SJCRH30 (cell line): ENCODE results near the gene ATOH1. TPM values are rescaled to one million over a fixed set of nuclear protein-coding genes. Genes with fewer than 3 reads are reported as not detected.

Source experiments
- DNase-seq, 2 experiments: peaks; one replicate each; pipeline ENCODE4 v3.0.0-alpha.2; 2015 to 2020
- H3K27ac ChIP-seq: fragments of 250-450 bp; sonication (Bioruptor Pico); 2 replicates; pipeline ENCODE4 v1.5.1; 2020; ENCODE audit warnings: mild to moderate bottlenecking, moderate library complexity
- H3K27me3 ChIP-seq: fragments of 250-450 bp; sonication (Bioruptor Pico); 2 replicates; pipeline ENCODE4 v1.5.1; 2020; ENCODE audit warnings: mild to moderate bottlenecking, moderate library complexity
- H3K36me3 ChIP-seq: fragments of 250-450 bp; sonication (Bioruptor Pico); 2 replicates; pipeline ENCODE4 v1.5.1; 2020; ENCODE audit warnings: mild to moderate bottlenecking, moderate library complexity
- H3K4me1 ChIP-seq: fragments of 250-450 bp; sonication (Bioruptor Pico); 2 replicates; pipeline ENCODE4 v1.5.1; 2020; ENCODE audit warnings: mild to moderate bottlenecking, moderate library complexity
- H3K4me3 ChIP-seq: fragments of 250-450 bp; sonication (Bioruptor Pico); 2 replicates; pipeline ENCODE4 v1.5.1; 2020; ENCODE audit warnings: mild to moderate bottlenecking, moderate library complexity
- H3K9me3 ChIP-seq: fragments of 250-450 bp; sonication (Bioruptor Pico); replicated peaks from 2 replicates; pipeline ENCODE4 v1.5.1; 2020; ENCODE audit warnings: mild to moderate bottlenecking, moderate library complexity
- total RNA-seq: library from RNA; depleted of rRNA; stranded (reverse); fragments of >200 nt; shearing (Covaris generic); gene quantifications from 2 replicates; pipeline ENCODE4 v1.2.3, GENCODE V29; 2014

ATOH1 gene
- total RNA-seq, 1 experiment from 2014 or later, result not detected

DNA sequence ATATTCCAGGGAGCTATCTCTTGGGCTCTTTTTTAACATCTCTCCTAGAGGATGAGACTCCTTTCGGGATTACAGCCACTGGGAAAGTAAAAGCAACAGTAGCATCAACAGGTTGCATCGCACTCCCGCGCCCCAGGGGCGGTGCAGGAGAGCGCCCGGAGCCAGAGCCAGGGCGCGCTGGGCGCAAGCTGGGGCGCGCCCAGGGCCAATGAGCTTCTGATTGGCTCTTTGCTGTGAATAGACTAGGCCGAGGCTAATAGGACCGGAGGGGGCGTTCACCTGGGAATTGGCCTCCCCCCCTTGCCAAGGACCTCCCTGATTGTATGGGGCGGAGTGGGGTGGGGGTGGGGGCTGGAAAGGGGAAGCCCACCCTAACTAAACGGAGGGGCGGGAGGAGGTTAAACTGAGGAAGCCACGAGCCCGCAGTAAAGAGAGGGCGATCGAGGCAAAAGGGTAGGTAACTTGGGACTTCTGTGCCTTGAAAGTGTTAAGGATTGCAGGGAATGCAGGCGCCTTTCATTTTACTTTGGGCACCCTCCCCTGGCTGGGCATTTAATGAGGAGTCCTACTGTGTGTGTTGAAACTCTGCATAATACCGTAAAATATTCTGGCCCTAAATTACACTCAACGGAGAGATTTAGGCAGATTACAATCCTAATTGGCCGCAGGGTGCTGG is 1.1 kb upstream of the ATOH1 start:
- no peak for DNase-seq
- H3K4me3 ChIP-seq, result no peak overlapping the region
- peaks cover 14% of the 10 kb centered on the region; the same call in 1 of the 2 replicates for H3K27me3 ChIP-seq
- no peaks in the 10 kb centered on the region for H3K9me3 ChIP-seq
- H3K27ac ChIP-seq, result no peak overlapping the region
- no peaks in the 10 kb centered on the region for H3K36me3 ChIP-seq
- H3K4me1 ChIP-seq, result no peaks in the 10 kb centered on the region

DNA sequence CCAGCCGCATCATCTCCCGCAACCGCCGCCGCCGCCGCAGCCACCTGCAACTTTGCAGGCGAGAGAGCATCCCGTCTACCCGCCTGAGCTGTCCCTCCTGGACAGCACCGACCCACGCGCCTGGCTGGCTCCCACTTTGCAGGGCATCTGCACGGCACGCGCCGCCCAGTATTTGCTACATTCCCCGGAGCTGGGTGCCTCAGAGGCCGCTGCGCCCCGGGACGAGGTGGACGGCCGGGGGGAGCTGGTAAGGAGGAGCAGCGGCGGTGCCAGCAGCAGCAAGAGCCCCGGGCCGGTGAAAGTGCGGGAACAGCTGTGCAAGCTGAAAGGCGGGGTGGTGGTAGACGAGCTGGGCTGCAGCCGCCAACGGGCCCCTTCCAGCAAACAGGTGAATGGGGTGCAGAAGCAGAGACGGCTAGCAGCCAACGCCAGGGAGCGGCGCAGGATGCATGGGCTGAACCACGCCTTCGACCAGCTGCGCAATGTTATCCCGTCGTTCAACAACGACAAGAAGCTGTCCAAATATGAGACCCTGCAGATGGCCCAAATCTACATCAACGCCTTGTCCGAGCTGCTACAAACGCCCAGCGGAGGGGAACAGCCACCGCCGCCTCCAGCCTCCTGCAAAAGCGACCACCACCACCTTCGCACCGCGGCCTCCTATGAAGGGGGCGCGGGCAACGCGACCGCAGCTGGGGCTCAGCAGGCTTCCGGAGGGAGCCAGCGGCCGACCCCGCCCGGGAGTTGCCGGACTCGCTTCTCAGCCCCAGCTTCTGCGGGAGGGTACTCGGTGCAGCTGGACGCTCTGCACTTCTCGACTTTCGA is 654 bp downstream of the ATOH1 start:
- Histone ChIP-seq H3K36me3 (no peaks in the 10 kb centered on the region), H3K4me1 (no peaks in the 10 kb centered on the region), H3K9me3 (no peaks in the 10 kb centered on the region), H3K4me3 (peak overlapping the region; percentile 56), H3K27ac (no peak overlapping the region), H3K27me3 (peaks cover 14% of the 10 kb centered on the region)
- peak; percentile 61 to 62 for DNase-seq

DNA sequence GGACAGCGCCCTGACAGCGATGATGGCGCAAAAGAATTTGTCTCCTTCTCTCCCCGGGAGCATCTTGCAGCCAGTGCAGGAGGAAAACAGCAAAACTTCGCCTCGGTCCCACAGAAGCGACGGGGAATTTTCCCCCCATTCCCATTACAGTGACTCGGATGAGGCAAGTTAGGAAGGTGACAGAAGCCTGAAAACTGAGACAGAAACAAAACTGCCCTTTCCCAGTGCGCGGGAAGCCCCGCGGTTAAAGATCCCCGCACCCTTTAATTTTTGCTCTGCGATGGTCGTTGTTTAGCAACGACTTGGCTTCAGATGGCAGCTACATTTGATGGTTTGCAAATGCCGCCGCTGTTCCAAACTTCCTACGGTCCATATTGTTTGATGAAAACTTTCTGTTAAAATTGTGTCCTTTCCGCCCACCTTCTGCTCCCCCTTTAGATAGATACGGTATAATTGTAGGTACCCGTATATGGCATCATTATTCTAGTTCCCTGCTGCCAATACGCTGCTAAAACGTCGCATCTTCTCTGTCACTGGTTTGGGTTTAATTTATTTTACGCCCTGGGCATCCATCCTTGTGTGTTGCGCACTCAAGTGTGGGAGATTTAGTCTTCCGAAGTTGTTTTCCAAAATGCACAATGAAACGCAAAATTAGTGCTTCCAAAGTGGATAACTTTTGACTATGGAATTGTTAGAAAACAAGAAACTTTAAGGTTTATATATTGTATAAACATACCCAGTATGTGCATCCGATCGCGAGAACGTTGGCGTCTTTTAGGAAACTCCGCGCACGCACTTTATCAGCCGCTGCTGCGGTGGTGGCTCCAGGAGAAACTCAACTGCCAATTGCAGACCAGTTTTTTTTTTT is 1.5 kb downstream of the ATOH1 start:
- Histone ChIP-seq H3K27ac (no peak overlapping the region), H3K36me3 (no peaks in the 10 kb centered on the region), H3K27me3 (peaks cover 14% of the 10 kb centered on the region), H3K4me3 (no peak overlapping the region), H3K4me1 (no peaks in the 10 kb centered on the region), H3K9me3 (no peaks in the 10 kb centered on the region)
- DNase-seq, result no peak

DNA sequence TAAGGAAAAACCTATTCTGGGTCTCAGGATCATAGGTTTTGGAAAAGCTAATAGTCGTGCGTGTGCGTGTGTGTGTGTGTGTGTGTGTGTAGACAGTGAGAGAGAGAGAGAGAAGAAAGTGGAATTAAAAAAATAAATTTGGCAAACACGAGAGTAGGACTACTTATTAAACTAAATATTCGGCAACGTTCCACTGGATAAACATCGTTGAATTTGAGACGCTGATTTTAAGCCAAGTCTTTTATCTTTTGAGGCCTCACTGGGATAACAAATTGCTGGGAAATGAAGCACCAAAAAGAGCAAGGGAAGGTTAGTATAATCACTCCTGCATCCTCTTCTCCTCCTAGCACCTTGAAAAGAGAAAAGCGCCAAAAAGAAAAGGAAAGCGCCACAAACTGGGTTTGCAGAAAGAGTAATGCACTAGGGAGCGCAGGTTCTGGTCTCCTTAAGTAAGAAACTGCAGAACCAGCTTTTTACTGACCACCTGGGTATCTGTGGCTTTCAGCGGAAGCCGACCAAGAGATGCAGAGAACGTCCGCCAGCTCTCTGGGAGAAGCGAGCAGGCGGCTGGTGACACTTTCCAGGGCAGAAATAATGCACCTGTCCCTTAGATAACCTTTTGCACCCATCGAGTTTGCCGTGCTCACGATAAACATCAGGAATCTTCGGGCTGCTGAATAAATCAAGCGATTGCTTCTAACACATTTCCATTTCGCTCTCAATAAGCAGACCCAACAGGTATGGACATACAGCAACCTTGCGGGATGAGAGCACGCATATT is 3.4 kb downstream of the ATOH1 start:
- Histone ChIP-seq H3K4me1 (no peaks in the 10 kb centered on the region), H3K27ac (no peak overlapping the region), H3K4me3 (no peak overlapping the region), H3K36me3 (no peaks in the 10 kb centered on the region), H3K27me3 (peaks cover 14% of the 10 kb centered on the region), H3K9me3 (no peaks in the 10 kb centered on the region)
- DNase-seq, result no peak

DNA sequence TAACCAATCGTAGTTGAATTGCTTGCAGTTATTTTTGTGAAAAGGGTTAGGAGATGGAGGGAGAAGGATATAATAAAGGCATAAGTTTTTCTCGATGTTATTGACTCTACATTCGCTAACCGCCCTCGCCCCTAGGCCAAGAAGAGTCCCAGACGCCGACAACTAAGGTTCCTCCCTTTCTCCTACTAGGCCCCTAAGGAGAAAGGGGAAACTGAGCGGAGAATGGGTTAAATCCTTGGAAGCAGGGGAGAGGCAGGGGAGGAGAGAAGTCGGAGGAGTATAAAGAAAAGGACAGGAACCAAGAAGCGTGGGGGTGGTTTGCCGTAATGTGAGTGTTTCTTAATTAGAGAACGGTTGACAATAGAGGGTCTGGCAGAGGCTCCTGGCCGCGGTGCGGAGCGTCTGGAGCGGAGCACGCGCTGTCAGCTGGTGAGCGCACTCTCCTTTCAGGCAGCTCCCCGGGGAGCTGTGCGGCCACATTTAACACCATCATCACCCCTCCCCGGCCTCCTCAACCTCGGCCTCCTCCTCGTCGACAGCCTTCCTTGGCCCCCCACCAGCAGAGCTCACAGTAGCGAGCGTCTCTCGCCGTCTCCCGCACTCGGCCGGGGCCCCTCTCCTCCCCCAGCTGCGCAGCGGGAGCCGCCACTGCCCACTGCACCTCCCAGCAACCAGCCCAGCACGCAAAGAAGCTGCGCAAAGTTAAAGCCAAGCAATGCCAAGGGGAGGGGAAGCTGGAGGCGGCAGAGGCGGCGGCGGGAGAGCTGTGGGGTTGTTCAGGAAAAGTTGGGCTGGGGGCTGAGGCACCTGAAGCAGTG is 5.9 kb downstream of the ATOH1 start:
- no peak for DNase-seq
- H3K27me3 ChIP-seq, result peaks cover 9% of the 10 kb centered on the region
- H3K4me1 ChIP-seq, result no peaks in the 10 kb centered on the region
- H3K36me3 ChIP-seq, result no peaks in the 10 kb centered on the region
- no peak overlapping the region for H3K27ac ChIP-seq
- no peak overlapping the region for H3K4me3 ChIP-seq
- no peaks in the 10 kb centered on the region for H3K9me3 ChIP-seq

DNA sequence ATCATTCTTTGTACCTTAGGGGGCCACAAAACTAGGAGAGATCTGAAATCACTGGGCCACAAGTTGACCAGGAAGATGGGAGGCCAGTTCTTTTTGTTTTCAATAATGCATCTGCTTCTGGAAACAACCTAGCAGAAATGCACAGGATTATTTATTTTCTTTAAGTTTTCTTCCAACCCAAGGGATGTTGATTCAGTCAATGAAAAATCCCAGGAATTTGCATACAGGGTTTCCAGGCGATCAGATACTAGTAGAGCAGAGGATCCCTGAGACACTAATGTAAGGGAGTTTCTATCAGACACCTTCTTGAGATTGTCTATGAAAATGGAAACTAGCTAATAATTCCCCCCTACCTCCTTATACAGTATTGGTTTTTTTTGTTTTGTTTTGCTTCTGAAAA is 7.4 kb downstream of the ATOH1 start:
- Histone ChIP-seq H3K27me3 (no peaks in the 10 kb centered on the region; the same call in 1 of the 2 replicates), H3K9me3 (no peaks in the 10 kb centered on the region), H3K36me3 (no peaks in the 10 kb centered on the region), H3K4me1 (no peaks in the 10 kb centered on the region), H3K4me3 (no peak overlapping the region), H3K27ac (no peak overlapping the region)
- DNase-seq, result no peak

DNA sequence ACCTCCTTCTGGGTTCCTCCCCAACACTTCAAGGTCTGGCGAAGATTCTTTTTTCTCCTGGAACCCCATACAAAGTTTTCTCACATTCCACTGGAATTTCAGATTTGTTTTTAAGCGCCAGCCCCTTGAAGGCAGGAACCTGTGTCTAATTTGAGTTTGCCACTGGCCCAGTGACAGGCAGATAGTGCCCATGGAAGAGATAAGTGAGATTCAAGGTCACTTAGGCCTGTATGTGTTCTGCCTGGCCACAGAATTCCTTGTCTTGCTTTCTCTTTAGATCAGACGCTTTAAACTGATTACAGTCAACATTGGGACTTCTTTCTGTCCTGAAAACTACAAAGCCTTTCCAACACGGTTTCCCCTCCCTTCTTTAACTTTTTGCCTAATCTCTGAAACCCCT is 11.2 kb downstream of the ATOH1 start:
- DNase-seq, result no peak
- no peaks in the 10 kb centered on the region for H3K9me3 ChIP-seq
- no peaks in the 10 kb centered on the region for H3K36me3 ChIP-seq
- H3K4me1 ChIP-seq, result no peaks in the 10 kb centered on the region
- H3K27ac ChIP-seq, result no peak overlapping the region
- peaks cover 5% of the 10 kb centered on the region; the same call in 1 of the 2 replicates for H3K27me3 ChIP-seq
- no peak overlapping the region for H3K4me3 ChIP-seq

DNA sequence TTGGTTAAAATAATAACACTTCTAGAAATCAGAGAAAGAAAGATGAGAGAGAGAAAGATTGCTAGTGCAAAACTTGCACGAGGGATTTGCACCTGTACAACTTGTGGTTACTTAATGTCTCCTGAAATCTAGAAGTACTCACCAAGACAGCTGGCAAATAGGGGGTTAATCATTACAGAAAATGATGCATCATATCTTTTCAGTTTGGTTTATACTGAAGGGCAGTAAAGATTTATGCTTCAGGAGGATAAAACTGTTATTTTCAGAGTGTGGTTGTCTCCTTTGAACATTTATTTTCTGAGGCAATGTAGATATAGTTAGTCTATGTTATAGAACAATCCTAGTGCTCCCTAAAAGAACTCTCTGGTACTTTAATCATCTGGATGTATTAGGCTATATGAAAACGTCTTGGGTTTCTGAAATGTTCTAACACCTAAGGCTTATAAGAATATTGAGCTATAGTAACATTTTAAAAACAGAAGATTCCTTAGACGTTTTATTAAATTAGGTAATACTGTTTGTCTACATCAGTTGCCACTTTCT is 13.3 kb downstream of the ATOH1 start:
- no peaks in the 10 kb centered on the region for H3K4me1 ChIP-seq
- peaks cover 5% of the 10 kb centered on the region; the same call in 1 of the 2 replicates for H3K27me3 ChIP-seq
- no peak for DNase-seq
- H3K4me3 ChIP-seq, result no peak overlapping the region
- H3K9me3 ChIP-seq, result no peaks in the 10 kb centered on the region
- H3K36me3 ChIP-seq, result no peaks in the 10 kb centered on the region
- no peak overlapping the region for H3K27ac ChIP-seq

DNA sequence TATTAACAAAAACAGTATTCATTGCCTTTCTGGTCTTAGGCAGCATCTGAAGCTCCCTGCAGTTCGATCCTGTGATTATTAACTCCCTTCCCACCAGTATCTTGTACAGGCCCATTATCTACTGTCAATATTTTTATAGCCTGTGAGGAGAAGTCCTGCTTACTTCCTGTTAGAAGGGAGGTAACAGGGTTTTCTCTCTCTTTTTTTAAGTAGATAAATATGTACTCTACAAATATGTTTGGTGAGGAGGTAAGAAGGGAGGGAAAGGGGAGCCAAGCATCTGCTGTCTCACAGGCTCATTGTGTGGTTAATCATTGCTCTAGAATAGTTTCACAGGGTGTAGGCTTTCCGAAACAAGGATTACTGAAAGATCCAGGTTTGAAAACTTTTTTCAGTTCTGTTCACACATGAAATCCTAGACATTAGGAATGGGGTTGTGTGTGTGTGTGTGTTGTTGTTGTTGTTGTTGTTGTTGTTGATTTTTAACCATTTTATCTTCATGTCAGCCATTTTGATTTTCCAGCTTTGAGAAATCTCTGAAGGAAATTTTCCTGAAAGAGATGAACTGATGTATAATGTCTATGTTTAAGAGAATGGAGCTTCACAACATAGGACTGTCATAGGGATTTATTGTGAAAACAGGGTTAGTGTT is 14.2 kb downstream of the ATOH1 start:
- no peaks in the 10 kb centered on the region for H3K9me3 ChIP-seq
- H3K4me1 ChIP-seq, result no peaks in the 10 kb centered on the region
- DNase-seq, result no peak
- H3K4me3 ChIP-seq, result no peak overlapping the region
- no peak overlapping the region for H3K27ac ChIP-seq
- H3K36me3 ChIP-seq, result no peaks in the 10 kb centered on the region
- peaks cover 5% of the 10 kb centered on the region; the same call in 1 of the 2 replicates for H3K27me3 ChIP-seq

DNA sequence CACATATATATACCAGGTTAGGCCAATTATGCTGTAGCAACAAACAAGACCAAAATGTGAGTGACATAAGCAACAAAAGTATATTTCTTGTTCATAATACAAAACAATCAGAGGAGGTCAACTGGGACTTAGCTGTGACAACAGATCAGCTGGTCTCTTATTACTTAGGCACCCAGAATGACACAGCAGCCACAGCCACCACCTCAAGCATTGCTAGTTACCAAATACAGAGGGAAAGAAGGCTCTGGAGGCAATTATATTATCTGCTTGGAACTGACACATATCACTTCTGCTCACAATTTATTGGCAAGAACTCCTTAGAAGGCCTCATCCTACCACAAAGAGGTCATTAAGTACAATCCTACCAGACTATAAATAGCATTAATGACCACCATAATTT is 15.2 kb downstream of the ATOH1 start:
- Histone ChIP-seq H3K27me3 (peaks cover 5% of the 10 kb centered on the region; the same call in 1 of the 2 replicates), H3K36me3 (no peaks in the 10 kb centered on the region), H3K27ac (no peak overlapping the region), H3K4me3 (no peak overlapping the region), H3K9me3 (no peaks in the 10 kb centered on the region), H3K4me1 (no peaks in the 10 kb centered on the region)
- no peak for DNase-seq

DNA sequence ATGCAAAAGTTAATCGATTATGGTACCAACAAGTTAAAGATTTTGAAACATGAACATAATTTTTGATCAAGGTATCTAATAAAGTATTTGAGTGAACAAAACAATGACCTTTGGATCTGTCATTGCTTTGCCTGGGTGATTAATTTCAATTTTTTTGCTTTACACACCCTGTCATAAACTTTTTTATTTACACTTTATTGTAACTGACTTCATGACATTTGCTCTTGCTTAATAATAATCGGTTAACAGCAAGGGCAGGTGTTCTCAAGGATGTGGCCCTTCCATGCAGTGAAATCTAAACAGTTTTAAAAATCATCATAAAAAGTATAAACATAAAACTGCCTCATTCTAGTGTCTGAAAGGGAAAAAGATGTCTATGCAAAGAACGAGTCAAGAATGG is 24.1 kb downstream of the ATOH1 start:
- H3K4me1 ChIP-seq, result no peaks in the 10 kb centered on the region
- H3K4me3 ChIP-seq, result no peak overlapping the region
- H3K27ac ChIP-seq, result no peak overlapping the region
- DNase-seq, result no peak
- H3K27me3 ChIP-seq, result no peaks in the 10 kb centered on the region; the same call in 1 of the 2 replicates
- no peaks in the 10 kb centered on the region for H3K36me3 ChIP-seq
- no peaks in the 10 kb centered on the region for H3K9me3 ChIP-seq

DNA sequence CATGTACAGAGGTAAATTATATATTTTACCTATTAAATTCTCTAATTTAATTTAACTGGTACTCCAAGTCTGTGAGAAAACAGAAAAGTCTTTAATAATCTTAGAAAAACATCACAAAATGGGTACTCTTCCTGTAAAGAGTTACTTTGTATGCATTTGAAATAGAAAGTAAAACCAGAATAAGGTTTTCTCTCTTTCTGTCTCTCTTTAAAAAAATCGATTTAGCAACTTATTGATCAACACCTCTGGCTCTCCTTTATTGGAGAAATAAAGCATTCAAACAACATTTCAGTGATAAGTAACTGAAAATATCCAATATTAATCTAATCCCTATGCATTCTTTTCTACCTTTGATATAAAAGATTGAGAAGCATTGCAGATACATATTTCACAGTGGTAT is 27.4 kb downstream of the ATOH1 start:
- Histone ChIP-seq H3K36me3 (no peaks in the 10 kb centered on the region), H3K9me3 (no peaks in the 10 kb centered on the region), H3K4me1 (no peaks in the 10 kb centered on the region), H3K4me3 (no peak overlapping the region), H3K27me3 (no peaks in the 10 kb centered on the region; the same call in 1 of the 2 replicates), H3K27ac (no peak overlapping the region)
- no peak for DNase-seq

DNA sequence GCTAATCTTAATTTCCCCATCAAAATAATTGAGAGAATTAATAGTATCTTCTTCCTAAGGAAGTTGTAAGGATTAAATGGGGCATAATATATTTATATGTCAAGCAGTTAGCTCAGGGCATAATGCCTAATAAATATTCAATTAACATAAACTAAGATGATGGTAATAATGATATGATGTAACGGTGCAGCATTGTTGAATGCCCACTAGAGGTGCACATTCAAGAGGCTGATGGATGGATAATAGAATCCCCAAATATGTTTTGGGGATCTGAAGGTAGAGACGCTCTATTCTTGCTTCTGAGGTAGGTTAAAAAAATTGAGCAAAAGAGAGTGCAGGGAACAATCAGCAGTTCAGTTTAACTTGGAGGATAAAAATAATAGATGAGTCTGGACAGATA is 37.1 kb downstream of the ATOH1 start:
- Histone ChIP-seq H3K4me3 (no peak overlapping the region), H3K4me1 (no peaks in the 10 kb centered on the region), H3K27ac (no peak overlapping the region), H3K9me3 (no peaks in the 10 kb centered on the region), H3K27me3 (no peaks in the 10 kb centered on the region), H3K36me3 (no peaks in the 10 kb centered on the region)
- DNase-seq, result no peak
